ENCODE data around the gene PFAS. TPM values are rescaled to one million over a fixed set of nuclear protein-coding genes. Genes with fewer than 3 reads are reported as not detected.
"Not testable (repeated sequence)": the region's sequence is repeated elsewhere in the genome, so short reads cannot be mapped to it uniquely, and the experiment has no call there.

Gene PFAS
- total and polyA plus RNA-seq, 4 donors: 17.4 to 38.1 (median 27.8) TPM

DNA sequence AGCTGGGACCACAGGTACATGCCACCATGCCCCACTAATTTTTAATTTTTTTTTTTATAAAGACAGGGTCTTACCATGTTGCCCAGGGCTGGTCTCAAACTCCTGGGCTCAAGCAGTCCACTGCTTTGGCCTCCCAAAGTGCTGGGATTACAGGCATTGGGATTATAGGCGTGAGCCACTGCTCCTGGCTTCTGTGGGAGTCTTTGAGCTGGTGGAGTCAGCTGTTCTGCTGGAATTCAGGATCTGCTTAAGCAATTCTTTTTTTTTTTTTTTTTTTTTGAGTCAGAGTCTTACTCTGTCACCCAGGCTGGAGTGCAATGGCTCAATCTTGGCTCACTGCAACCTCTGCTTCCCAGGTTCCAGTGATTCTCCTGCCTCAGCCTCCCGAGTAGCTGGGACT is 2.3 kb downstream of the PFAS start:
- H3K9me3 ChIP-seq (ENCODE audit: control insufficient read depth, insufficient read depth, low read length); DNase-seq (ENCODE audit: low read depth in 4 of 6, low spot score in 6 of 6); H3K27ac ChIP-seq (ENCODE audit: low read depth, low read length); H3K4me3 ChIP-seq (ENCODE audit: low read depth, low read length); H3K27me3 ChIP-seq (ENCODE audit: control insufficient read depth, insufficient read depth, low read length): not testable (repeated sequence)
- Histone ChIP-seq H3K4me1 (ENCODE audit: control insufficient read depth, insufficient read depth, low read length) (peaks cover 21% of the 10 kb centered on the region), H3K36me3 (ENCODE audit: control insufficient read depth, insufficient read depth, low read length) (peaks cover 27% of the 10 kb centered on the region)
- WGBS (ENCODE audit: insufficient coverage): no CpG with 5 or more reads among the region's 2 CpGs

DNA sequence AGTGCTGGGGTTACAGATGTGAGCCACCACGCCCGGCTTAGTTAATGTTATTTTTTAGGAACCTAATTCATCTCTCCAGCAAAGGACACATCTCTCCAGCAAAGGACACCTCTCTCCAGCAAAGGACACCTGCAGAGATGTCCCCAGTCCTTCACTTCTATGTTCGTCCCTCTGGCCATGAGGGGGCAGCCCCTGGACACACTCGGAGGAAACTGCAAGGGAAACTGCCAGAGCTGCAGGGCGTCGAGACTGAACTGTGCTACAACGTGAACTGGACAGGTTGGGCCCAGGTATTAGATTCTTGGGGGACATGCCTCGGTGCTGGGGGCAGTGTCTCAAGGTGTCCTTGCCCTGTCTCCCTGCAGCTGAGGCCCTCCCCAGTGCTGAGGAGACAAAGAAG is 4.7 kb downstream of the PFAS start:
- H3K4me1 ChIP-seq (ENCODE audit: control insufficient read depth, insufficient read depth, low read length): peaks cover under 1% of the 10 kb centered on the region
- peak in 2 of 6 donors; percentile 20 to 21 for DNase-seq (ENCODE audit: low read depth in 4 of 6, low spot score in 6 of 6)
- 91% methylated on average over 6 of the region's 8 CpGs for WGBS (ENCODE audit: insufficient coverage)
- H3K4me3 ChIP-seq (ENCODE audit: low read depth, low read length): no peak overlapping the region
- H3K27me3 ChIP-seq (ENCODE audit: control insufficient read depth, insufficient read depth, low read length): no peaks in the 10 kb centered on the region
- H3K9me3 ChIP-seq (ENCODE audit: control insufficient read depth, insufficient read depth, low read length): no peaks in the 10 kb centered on the region
- no peak overlapping the region for H3K27ac ChIP-seq (ENCODE audit: low read depth, low read length)
- H3K36me3 ChIP-seq (ENCODE audit: control insufficient read depth, insufficient read depth, low read length): peaks cover 47% of the 10 kb centered on the region

- Histone ChIP-seq H3K4me3 (ENCODE audit: low read depth, low read length) (no peak overlapping the region), H3K9me3 (ENCODE audit: control insufficient read depth, insufficient read depth, low read length) (no peaks in the 10 kb centered on the region), H3K4me1 (ENCODE audit: control insufficient read depth, insufficient read depth, low read length) (no peaks in the 10 kb centered on the region), H3K27ac (ENCODE audit: low read depth, low read length) (no peak overlapping the region), H3K27me3 (ENCODE audit: control insufficient read depth, insufficient read depth, low read length) (no peaks in the 10 kb centered on the region), H3K36me3 (ENCODE audit: control insufficient read depth, insufficient read depth, low read length) (peaks cover 49% of the 10 kb centered on the region)
- DNase-seq (ENCODE audit: low read depth in 4 of 6, low spot score in 6 of 6): no peak
- WGBS (ENCODE audit: insufficient coverage): 98% methylated on average over 5 of the region's 11 CpGs
Measured at GRCh38 chr17:8254881-8255280, 5.8 kb downstream of the PFAS start.

DNA sequence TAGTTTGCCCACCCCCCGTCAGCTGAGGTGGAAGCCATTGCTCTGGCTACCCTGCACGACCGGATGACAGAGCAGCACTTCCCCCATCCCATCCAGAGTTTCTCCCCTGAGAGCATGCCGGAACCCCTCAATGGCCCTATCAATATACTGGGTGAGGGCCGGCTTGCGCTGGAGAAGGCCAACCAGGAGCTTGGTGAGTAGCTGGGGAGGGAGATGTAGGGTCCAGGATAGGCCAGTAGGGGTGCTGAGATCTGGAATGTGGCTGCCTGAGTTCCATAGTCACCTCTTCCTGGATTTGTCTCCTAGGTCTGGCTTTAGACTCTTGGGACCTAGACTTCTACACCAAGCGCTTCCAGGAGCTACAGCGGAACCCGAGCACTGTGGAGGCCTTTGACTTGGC is 6.4 kb downstream of the PFAS start:
- WGBS (ENCODE audit: insufficient coverage): 100% methylated on average over 5 of the region's 9 CpGs
- Histone ChIP-seq H3K4me3 (ENCODE audit: low read depth, low read length) (no peak overlapping the region), H3K27ac (ENCODE audit: low read depth, low read length) (no peak overlapping the region), H3K4me1 (ENCODE audit: control insufficient read depth, insufficient read depth, low read length) (no peaks in the 10 kb centered on the region), H3K36me3 (ENCODE audit: control insufficient read depth, insufficient read depth, low read length) (peaks cover 56% of the 10 kb centered on the region), H3K9me3 (ENCODE audit: control insufficient read depth, insufficient read depth, low read length) (no peaks in the 10 kb centered on the region), H3K27me3 (ENCODE audit: control insufficient read depth, insufficient read depth, low read length) (no peaks in the 10 kb centered on the region)
- no peak for DNase-seq (ENCODE audit: low read depth in 4 of 6, low spot score in 6 of 6)

GRCh38 chr17:8256291-8256690 is 7.2 kb downstream of the PFAS start:
- no peak overlapping the region for H3K4me3 ChIP-seq (ENCODE audit: low read depth, low read length)
- no peak overlapping the region for H3K27ac ChIP-seq (ENCODE audit: low read depth, low read length)
- H3K9me3 ChIP-seq (ENCODE audit: control insufficient read depth, insufficient read depth, low read length): no peaks in the 10 kb centered on the region
- H3K4me1 ChIP-seq (ENCODE audit: control insufficient read depth, insufficient read depth, low read length): no peaks in the 10 kb centered on the region
- H3K36me3 ChIP-seq (ENCODE audit: control insufficient read depth, insufficient read depth, low read length): peaks cover 63% of the 10 kb centered on the region
- WGBS (ENCODE audit: insufficient coverage): 97% methylated on average over 6 of the region's 10 CpGs
- no peaks in the 10 kb centered on the region for H3K27me3 ChIP-seq (ENCODE audit: control insufficient read depth, insufficient read depth, low read length)
- no peak for DNase-seq (ENCODE audit: low read depth in 4 of 6, low spot score in 6 of 6)

DNA sequence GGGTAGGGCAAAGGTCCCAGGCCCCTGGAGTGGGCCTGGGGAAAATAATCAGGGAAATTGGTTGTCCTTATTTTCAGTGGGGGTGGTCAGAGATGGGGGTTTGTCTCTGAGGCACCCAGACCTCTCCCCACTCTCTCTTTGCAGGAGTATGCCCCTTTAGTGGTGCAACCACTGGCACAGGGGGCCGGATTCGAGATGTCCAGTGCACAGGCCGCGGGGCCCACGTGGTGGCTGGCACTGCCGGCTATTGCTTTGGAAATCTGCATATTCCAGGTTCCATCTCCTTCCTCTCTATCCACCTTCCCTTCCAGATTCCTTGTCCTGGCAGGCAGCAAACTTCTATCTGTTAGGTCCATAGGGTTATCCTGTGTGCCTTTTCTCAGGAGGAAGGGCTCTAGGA is 7.6 kb downstream of the PFAS start:
- Histone ChIP-seq H3K36me3 (ENCODE audit: control insufficient read depth, insufficient read depth, low read length) (peaks cover 67% of the 10 kb centered on the region), H3K27ac (ENCODE audit: low read depth, low read length) (no peak overlapping the region), H3K4me3 (ENCODE audit: low read depth, low read length) (no peak overlapping the region), H3K27me3 (ENCODE audit: control insufficient read depth, insufficient read depth, low read length) (no peaks in the 10 kb centered on the region), H3K9me3 (ENCODE audit: control insufficient read depth, insufficient read depth, low read length) (no peaks in the 10 kb centered on the region), H3K4me1 (ENCODE audit: control insufficient read depth, insufficient read depth, low read length) (no peaks in the 10 kb centered on the region)
- DNase-seq (ENCODE audit: low read depth in 4 of 6, low spot score in 6 of 6): no peak
- WGBS (ENCODE audit: insufficient coverage): 100% methylated on average over 2 of the region's 6 CpGs

DNA sequence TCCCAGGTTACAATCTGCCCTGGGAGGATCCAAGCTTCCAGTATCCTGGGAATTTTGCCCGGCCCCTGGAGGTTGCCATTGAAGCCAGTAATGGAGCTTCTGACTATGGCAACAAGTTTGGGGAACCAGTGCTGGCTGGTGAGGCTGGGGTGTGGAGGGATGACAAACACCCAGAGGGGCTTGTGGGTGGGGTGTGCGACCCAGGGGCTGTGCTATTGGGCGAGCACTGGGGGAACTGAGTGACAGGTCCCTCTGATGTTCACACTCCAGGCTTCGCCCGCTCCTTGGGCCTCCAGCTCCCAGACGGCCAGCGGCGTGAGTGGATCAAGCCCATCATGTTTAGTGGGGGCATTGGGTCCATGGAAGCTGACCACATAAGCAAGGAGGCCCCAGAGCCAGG is 8.7 kb downstream of the PFAS start:
- 93% methylated on average over 7 of the region's 8 CpGs for WGBS (ENCODE audit: insufficient coverage)
- peaks cover 73% of the 10 kb centered on the region for H3K36me3 ChIP-seq (ENCODE audit: control insufficient read depth, insufficient read depth, low read length)

GRCh38 chr17:8264320-8264719 is 15.2 kb downstream of the PFAS start:
- H3K9me3 ChIP-seq (ENCODE audit: control insufficient read depth, insufficient read depth, low read length): no peaks in the 10 kb centered on the region
- no peak for DNase-seq (ENCODE audit: low read depth in 4 of 6, low spot score in 6 of 6)
- WGBS (ENCODE audit: insufficient coverage): 100% methylated on average over 3 of the region's 10 CpGs
- H3K4me1 ChIP-seq (ENCODE audit: control insufficient read depth, insufficient read depth, low read length): no peaks in the 10 kb centered on the region
- H3K4me3 ChIP-seq (ENCODE audit: low read depth, low read length): no peak overlapping the region
- H3K36me3 ChIP-seq (ENCODE audit: control insufficient read depth, insufficient read depth, low read length): peaks cover 83% of the 10 kb centered on the region
- H3K27me3 ChIP-seq (ENCODE audit: control insufficient read depth, insufficient read depth, low read length): no peaks in the 10 kb centered on the region
- H3K27ac ChIP-seq (ENCODE audit: low read depth, low read length): no peak overlapping the region

More for the DNA sequence above, 8.7 kb downstream of the PFAS start:
- H3K9me3 ChIP-seq (ENCODE audit: control insufficient read depth, insufficient read depth, low read length): no peaks in the 10 kb centered on the region
- H3K27me3 ChIP-seq (ENCODE audit: control insufficient read depth, insufficient read depth, low read length): no peaks in the 10 kb centered on the region
- H3K4me1 ChIP-seq (ENCODE audit: control insufficient read depth, insufficient read depth, low read length): no peaks in the 10 kb centered on the region
- no peak overlapping the region for H3K4me3 ChIP-seq (ENCODE audit: low read depth, low read length)
- no peak overlapping the region for H3K27ac ChIP-seq (ENCODE audit: low read depth, low read length)
- DNase-seq (ENCODE audit: low read depth in 4 of 6, low spot score in 6 of 6): no peak

GRCh38 chr17:8264836-8265542 is 15.9 kb downstream of the PFAS start:
- 95% methylated on average over 17 of the region's 18 CpGs for WGBS (ENCODE audit: insufficient coverage)

GRCh38 chr17:8266648-8267479 is 17.8 kb downstream of the PFAS start:
- Histone ChIP-seq H3K4me1 (ENCODE audit: control insufficient read depth, insufficient read depth, low read length) (no peaks in the 10 kb centered on the region), H3K27me3 (ENCODE audit: control insufficient read depth, insufficient read depth, low read length) (no peaks in the 10 kb centered on the region), H3K27ac (ENCODE audit: low read depth, low read length) (no peak overlapping the region), H3K36me3 (ENCODE audit: control insufficient read depth, insufficient read depth, low read length) (peaks cover 78% of the 10 kb centered on the region), H3K9me3 (ENCODE audit: control insufficient read depth, insufficient read depth, low read length) (no peaks in the 10 kb centered on the region), H3K4me3 (ENCODE audit: low read depth, low read length) (no peak overlapping the region)
- DNase-seq (ENCODE audit: low read depth in 4 of 6, low spot score in 6 of 6): no peak
- 90% methylated on average over 15 of the region's 29 CpGs for WGBS (ENCODE audit: insufficient coverage)

More at GRCh38 chr17:8264836-8265542, 15.9 kb downstream of the PFAS start:
- Histone ChIP-seq H3K27ac (ENCODE audit: low read depth, low read length) (no peak overlapping the region), H3K9me3 (ENCODE audit: control insufficient read depth, insufficient read depth, low read length) (no peaks in the 10 kb centered on the region), H3K36me3 (ENCODE audit: control insufficient read depth, insufficient read depth, low read length) (peaks cover 89% of the 10 kb centered on the region), H3K4me3 (ENCODE audit: low read depth, low read length) (no peak overlapping the region), H3K27me3 (ENCODE audit: control insufficient read depth, insufficient read depth, low read length) (no peaks in the 10 kb centered on the region), H3K4me1 (ENCODE audit: control insufficient read depth, insufficient read depth, low read length) (no peaks in the 10 kb centered on the region)
- DNase-seq (ENCODE audit: low read depth in 4 of 6, low spot score in 6 of 6): no peak
